HepG2 (cell line): ENCODE measurements around the gene PHACTR1.

Experiments used
- ARNT ChIP-seq: fragments of 450-650 bp; IDR thresholded peaks from 2 replicates; pipeline ENCODE4 v1.6.1; 2017
- FOXK2 ChIP-seq: fragments of 450-650 bp; IDR thresholded peaks from 2 replicates; pipeline ENCODE4 v1.6.1; 2016
- SNAPC4 ChIP-seq: sonication (generic); formaldehyde crosslinking; IDR thresholded peaks from 2 replicates; pipeline ENCODE4 v1.4.0; 2020; ENCODE audit warnings: mild to moderate bottlenecking, missing genetic modification reagents
- SRSF1 ChIP-seq: fragments of 200-400 bp; formaldehyde crosslinking; optimal IDR thresholded peaks from 2 replicates; pipeline ENCODE3; 2017; ENCODE audit warnings: mild to moderate bottlenecking, low read depth, low read length, moderate library complexity
- ZBTB26 ChIP-seq: IDR thresholded peaks from 2 replicates; pipeline ENCODE4 v1.6.1; 2016; ENCODE audit warnings: missing compliant biosample characterization, missing genetic modification reagents, borderline replicate concordance
- ZBTB4 ChIP-seq: sonication (generic); formaldehyde crosslinking; IDR thresholded peaks from 2 replicates; pipeline ENCODE4 v1.4.0; 2020; ENCODE audit warnings: missing genetic modification reagents, mild to moderate bottlenecking, borderline replicate concordance
- ZHX1 ChIP-seq: sonication (generic); formaldehyde crosslinking; IDR thresholded peaks from 2 replicates; pipeline ENCODE4 v1.8.1; 2022; ENCODE audit warnings: low read depth, mild to moderate bottlenecking, missing genetic modification reagents

GRCh38 chr6:13098793-13099570, 382.4 kb downstream of the PHACTR1 start:
- TF ChIP-seq ARNT (no peak), SRSF1 (no peak), SNAPC4 (CRISPR knock-in tag) (no peak), FOXK2 (no peak), ZHX1 (CRISPR knock-in tag) (no peak), ZBTB4 (CRISPR knock-in tag) (no peak), ZBTB26 (CRISPR knock-in tag) (no peak)
